ENCODE data around the gene PARG.

PARG gene

GRCh38 chr10:49834201-49834600, 107.6 kb downstream of the PARG start:
- no peak overlapping the region for H3K4me3 ChIP-seq (ENCODE audit: low read depth, low read length)
- no peak for DNase-seq (ENCODE audit: low read depth)

DNA sequence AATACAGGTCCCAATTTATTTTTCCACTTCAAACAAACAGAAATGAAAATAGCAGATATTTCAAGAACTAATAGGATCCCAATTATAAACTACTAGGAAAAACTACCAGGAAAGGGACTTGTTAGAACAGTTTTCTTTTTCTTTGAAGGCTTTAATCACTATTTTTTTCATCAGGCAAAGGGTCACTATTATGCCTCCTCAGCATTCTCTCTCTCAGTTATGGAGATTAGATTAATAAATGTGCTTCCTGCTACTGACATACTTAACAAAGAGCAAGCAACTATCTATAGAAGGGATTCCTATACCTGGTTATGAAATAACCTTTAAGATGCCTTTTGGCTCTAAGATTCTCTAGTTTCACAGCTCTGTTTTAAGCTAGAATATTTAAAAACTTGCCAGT, 108.7 kb downstream of the PARG start:
- TF ChIP-seq CTCF (IDR thresholded peaks at IDR 0.05; ENCODE audit: low read depth, low read length) (no peak), MAX (IDR thresholded peaks at IDR 0.05; ENCODE audit: low read depth, low read length) (no peak), POLR2A (IDR thresholded peaks at IDR 0.05; ENCODE audit: extremely low read depth, insufficient read length) (no peak), MYC (IDR thresholded peaks at IDR 0.05; ENCODE audit: low read depth, low read length) (no peak)
- no peak for DNase-seq (ENCODE audit: low read depth)

More at GRCh38 chr10:49834201-49834600, 107.6 kb downstream of the PARG start:
- TF ChIP-seq CTCF (IDR thresholded peaks at IDR 0.05; ENCODE audit: low read depth, low read length) (no peak), POLR2A (IDR thresholded peaks at IDR 0.05; ENCODE audit: extremely low read depth, insufficient read length) (no peak), MAX (IDR thresholded peaks at IDR 0.05; ENCODE audit: low read depth, low read length) (no peak), MYC (IDR thresholded peaks at IDR 0.05; ENCODE audit: low read depth, low read length) (no peak)

GRCh38 chr10:49831352-49832035, 110.3 kb downstream of the PARG start:
- no peak overlapping the region for H3K4me3 ChIP-seq (ENCODE audit: low read depth, low read length)
- no peak for DNase-seq (ENCODE audit: low read depth)
- TF ChIP-seq MYC (IDR thresholded peaks at IDR 0.05; ENCODE audit: low read depth, low read length) = no peak
- no peak for TF ChIP-seq POLR2A (IDR thresholded peaks at IDR 0.05; ENCODE audit: extremely low read depth, insufficient read length)
- TF ChIP-seq MAX (IDR thresholded peaks at IDR 0.05; ENCODE audit: low read depth, low read length) = no peak
- no peak for TF ChIP-seq CTCF (IDR thresholded peaks at IDR 0.05; ENCODE audit: low read depth, low read length)

More for the DNA sequence above, 108.7 kb downstream of the PARG start:
- no peak overlapping the region for H3K4me3 ChIP-seq (ENCODE audit: low read depth, low read length)

DNA sequence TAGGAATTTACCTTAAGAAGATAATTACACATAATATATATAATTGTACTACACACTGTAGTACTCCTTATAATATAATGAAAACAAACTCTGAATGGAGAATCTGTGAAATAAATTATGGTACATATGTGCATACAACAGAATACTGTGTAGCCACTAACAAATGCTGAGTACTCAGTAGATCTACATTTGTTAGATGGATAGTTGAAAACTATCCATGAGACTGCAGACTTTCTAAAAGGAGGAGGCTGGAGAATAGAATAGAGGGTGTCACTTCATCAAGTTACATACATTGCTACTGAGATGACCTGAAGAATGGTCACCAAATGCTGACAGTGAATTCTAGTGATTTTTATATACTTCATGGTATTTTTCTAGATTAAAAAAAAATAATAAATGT, 111.0 kb downstream of the PARG start:
- DNase-seq (ENCODE audit: low read depth) = no peak
- no peak overlapping the region for H3K4me3 ChIP-seq (ENCODE audit: low read depth, low read length)
- TF ChIP-seq CTCF (IDR thresholded peaks at IDR 0.05; ENCODE audit: low read depth, low read length) (no peak), MYC (IDR thresholded peaks at IDR 0.05; ENCODE audit: low read depth, low read length) (no peak), MAX (IDR thresholded peaks at IDR 0.05; ENCODE audit: low read depth, low read length) (no peak)

DNA sequence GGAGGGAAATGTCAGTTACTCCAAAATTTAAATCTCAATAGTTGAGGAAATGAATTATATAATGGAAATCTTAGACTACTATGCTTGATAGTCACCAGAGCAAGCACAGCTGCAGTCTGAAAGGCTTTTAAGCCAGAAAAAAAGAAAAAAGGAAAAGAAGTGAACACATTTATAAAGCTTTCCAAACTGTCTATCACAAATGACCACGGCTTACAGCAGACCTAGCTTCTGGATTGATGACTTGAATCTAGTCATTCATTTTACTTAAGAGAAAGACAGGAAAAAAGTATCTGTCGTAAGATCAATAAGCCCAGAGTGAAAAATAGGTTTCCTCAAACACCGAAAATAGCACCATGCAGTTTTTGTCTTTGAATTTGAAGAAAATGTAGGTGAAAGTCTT, 111.8 kb downstream of the PARG start:
- TF ChIP-seq MYC (IDR thresholded peaks at IDR 0.05; ENCODE audit: low read depth, low read length) = no peak
- TF ChIP-seq CTCF (IDR thresholded peaks at IDR 0.05; ENCODE audit: low read depth, low read length) = no peak
- TF ChIP-seq MAX (IDR thresholded peaks at IDR 0.05; ENCODE audit: low read depth, low read length) = no peak
- no peak for TF ChIP-seq POLR2A (IDR thresholded peaks at IDR 0.05; ENCODE audit: extremely low read depth, insufficient read length)
- H3K4me3 ChIP-seq (ENCODE audit: low read depth, low read length) = no peak overlapping the region
- DNase-seq (ENCODE audit: low read depth) = no peak
